Naive thymus-derived CD4-positive, alpha-beta T cell (primary cell): ENCODE measurements around the gene PSMD13. TPM values are rescaled to one million over a fixed set of nuclear protein-coding genes. Genes with fewer than 3 reads are reported as not detected.

ENCODE experiments used
- ATAC-seq: fragments of 150-1000 bp; cut with Tn5 transposase; 2 replicates; pipeline ENCODE4 v1.10.0; 2021; ENCODE audit warnings: mild to moderate bottlenecking, moderate library complexity
- CTCF ChIA-PET: fragments of 350-600 bp; sonication (Branson Sonifier 250); formaldehyde crosslinking; loops from one replicate; lab custom pipeline; 2021; ENCODE audit warnings: antibody characterized with exemption; lab: Charles Lee
- POLR2A ChIA-PET: fragments of 350-600 bp; sonication (Branson Sonifier 250); formaldehyde crosslinking; loops from one replicate; lab custom pipeline; 2021; ENCODE audit warnings: antibody characterized with exemption, inconsistent platforms; lab: Charles Lee
- DNase-seq, 9 donors: peaks; one replicate each; pipeline versions ENCODE4 v3.0.0 to v3.0.0-alpha.2; 2020 to 2022; ENCODE audit warnings: mixed read lengths in 1 of 9
- H3K27ac ChIP-seq: one replicate; pipeline ENCODE4 v1.7.0; 2013; ENCODE audit warnings: mild to moderate bottlenecking, low read depth, low read length, moderate library complexity
- H3K27me3 ChIP-seq, 2 donors: one replicate each; pipeline ENCODE4 v1.7.0; 2013; ENCODE audit warnings: low read length in 2 of 2, mild to moderate bottlenecking in 2 of 2, moderate library complexity in 2 of 2; ENCODE audit not compliant: control insufficient read depth in 2 of 2, insufficient read depth in 2 of 2
- H3K36me3 ChIP-seq, 3 experiments: 1 replicate in 2 of 3; 2 replicates in 1 of 3; pipeline ENCODE4 v1.7.0; 2013; ENCODE audit warnings: low read length in 3 of 3, mild to moderate bottlenecking in 3 of 3, moderate library complexity in 1 of 3; ENCODE audit not compliant: insufficient read depth in 3 of 3, control insufficient read depth in 2 of 3
- H3K4me1 ChIP-seq, 2 donors: one replicate each; pipeline ENCODE4 v1.7.0; 2013; ENCODE audit warnings: low read length in 2 of 2, mild to moderate bottlenecking in 2 of 2, moderate library complexity in 1 of 2; ENCODE audit not compliant: control insufficient read depth in 2 of 2, insufficient read depth in 2 of 2
- H3K4me3 ChIP-seq: 2 replicates; pipeline ENCODE4 v1.7.0; 2013; ENCODE audit warnings: mild to moderate bottlenecking, low read length
- H3K9me3 ChIP-seq, 3 experiments: 1 replicate in 2 of 3; 2 replicates in 1 of 3; pipeline ENCODE4 v1.7.0; 2013; ENCODE audit warnings: low read length in 3 of 3; ENCODE audit not compliant: control insufficient read depth in 2 of 3
- H3K27ac Mint-ChIP-seq, 9 donors: one replicate each; pipeline ENCODE4 v1.8.0; 2020 to 2022; ENCODE audit warnings: mixed read lengths in 9 of 9, mild to moderate bottlenecking in 8 of 9, moderate library complexity in 5 of 9, inconsistent platforms in 2 of 9
- H3K27me3 Mint-ChIP-seq, 5 donors: one replicate each; pipeline ENCODE4 v1.8.0; 2021 to 2022; ENCODE audit warnings: mixed read lengths in 5 of 5, mild to moderate bottlenecking in 1 of 5
- H3K36me3 Mint-ChIP-seq, 5 donors: one replicate each; pipeline ENCODE4 v1.8.0; 2020 to 2022; ENCODE audit warnings: mixed read lengths in 5 of 5, mild to moderate bottlenecking in 3 of 5, inconsistent platforms in 1 of 5
- H3K4me1 Mint-ChIP-seq, 7 donors: one replicate each; pipeline ENCODE4 v1.8.0; 2020 to 2022; ENCODE audit warnings: mixed read lengths in 7 of 7, mild to moderate bottlenecking in 3 of 7, inconsistent platforms in 1 of 7
- H3K4me3 Mint-ChIP-seq, 10 donors: one replicate each; pipeline ENCODE4 v1.8.0; 2020 to 2022; ENCODE audit warnings: mild to moderate bottlenecking in 10 of 10, mixed read lengths in 10 of 10, moderate library complexity in 6 of 10, inconsistent platforms in 2 of 10
- H3K9me3 Mint-ChIP-seq, 11 donors: one replicate each; pipeline ENCODE4 v1.8.0; 2020 to 2022; ENCODE audit warnings: mixed read lengths in 11 of 11, mild to moderate bottlenecking in 4 of 11, inconsistent platforms in 1 of 11, moderate library complexity in 1 of 11
- intact Hi-C, 2 donors: fragments of 100-400 bp; cut with micrococcal nuclease; formaldehyde crosslinking; loops; one replicate each; pipeline ENCODE4 v1.15.1; 2023
- polyA plus RNA-seq, 2 donors: library from polyadenylated mRNA; unstranded; fragments of 300-500 nt; fragmentation: Illumina TruSeq; gene quantifications; one replicate each; pipeline ENCODE4 v1.2.3, GENCODE V29; 2021
- total RNA-seq, 6 experiments: library from RNA in 5 of 6; stranded (reverse) in 5 of 6; gene quantifications; 1 replicate in 5 of 6; 2 replicates in 1 of 6; pipeline ENCODE4 v1.2.3 and lab custom pipeline; 2021 to 2026

PSMD13 gene
- total and polyA plus RNA-seq, 7 experiments from 2014 or later = 64.3 to 215 (median 93.4) TPM

- ChIA-PET POLR2A (interaction anchor here (1.0 to 4.3 kb wide), 5 partner anchors 14 to 39 kb away, joined by 3 to 40 read pairs (median 27); partner anchors contain the start of genes PSMD13 and SIRT3), CTCF (interaction anchor here (1.1 to 4.7 kb wide), 8 partner anchors 14 to 197 kb away, joined by 3 to 49 read pairs (median 18); partner anchors contain the start of genes IFITM2, PGGHG and PTDSS2)
- no peak for DNase-seq
- Mint-ChIP-seq H3K27me3 (peaks cover 0 to 3% (median 0%) of the 10 kb centered on the region in 5 donors), H3K4me1 (peaks cover 9 to 18% (median 13%) of the 10 kb centered on the region in 7 donors), H3K4me3 (no peak overlapping the region), H3K9me3 (no peaks in the 10 kb centered on the region), H3K36me3 (peaks cover 5 to 22% (median 13%) of the 10 kb centered on the region in 5 donors), H3K27ac (peak overlapping the region in 3 of 9 donors; percentile 25 to 77 (median 65))
- no peak overlapping the region for H3K4me3 ChIP-seq
- no peaks in the 10 kb centered on the region for H3K27me3 ChIP-seq
- intact Hi-C loops = loop anchor here in 1 of 2 donors (5.0 kb wide), 2 partner anchors 35 to 105 kb away; partner anchors contain the start of gene PGGHG
- H3K4me1 ChIP-seq = peaks cover 0 to 3% of the 10 kb centered on the region in 2 donors
- peaks cover 15 to 50% (median 16%) of the 10 kb centered on the region in 3 experiments for H3K36me3 ChIP-seq
- no peaks in the 10 kb centered on the region for H3K9me3 ChIP-seq
- H3K27ac ChIP-seq = no peak overlapping the region
- ATAC-seq = no peak
Measured at GRCh38 chr11:252666-253065, 15.9 kb downstream of the PSMD13 start.

GRCh38 chr11:253160-253885 is 16.5 kb downstream of the PSMD13 start:
- ChIA-PET POLR2A (interaction anchor here (0.6 to 4.3 kb wide), 6 partner anchors 14 to 52 kb away, joined by 3 to 40 read pairs (median 20); partner anchors contain the start of genes PSMD13 and SIRT3), CTCF (interaction anchor here (1.0 to 4.1 kb wide), 6 partner anchors 12 to 101 kb away, joined by 3 to 49 read pairs (median 4); partner anchors contain the start of gene IFITM2)
- no peaks in the 10 kb centered on the region for H3K9me3 Mint-ChIP-seq
- no peaks in the 10 kb centered on the region for H3K9me3 ChIP-seq
- no peak overlapping the region for H3K27ac ChIP-seq
- H3K36me3 Mint-ChIP-seq = peaks cover 5 to 22% (median 8%) of the 10 kb centered on the region in 5 donors
- intact Hi-C loops = loop anchor here in 1 of 2 donors (5.0 kb wide), 2 partner anchors 34 to 104 kb away; partner anchors contain the start of gene PGGHG
- H3K4me3 ChIP-seq = no peak overlapping the region
- no peak overlapping the region for H3K4me3 Mint-ChIP-seq
- H3K27ac Mint-ChIP-seq = peak overlapping the region in 3 of 9 donors; percentile 14 to 45 (median 38)
- peaks cover 9 to 43% (median 11%) of the 10 kb centered on the region in 3 experiments for H3K36me3 ChIP-seq
- peaks cover 0 to 3% of the 10 kb centered on the region in 2 donors for H3K4me1 ChIP-seq
- H3K4me1 Mint-ChIP-seq = peaks cover 9 to 18% (median 13%) of the 10 kb centered on the region in 7 donors
- ATAC-seq (no peak), DNase-seq (no peak)
- peaks cover 0 to 3% (median 0%) of the 10 kb centered on the region in 5 donors for H3K27me3 Mint-ChIP-seq
- H3K27me3 ChIP-seq = no peaks in the 10 kb centered on the region

- ATAC-seq (no peak), DNase-seq (no peak)
- Histone ChIP-seq H3K36me3 (peaks cover 4 to 38% (median 6%) of the 10 kb centered on the region in 3 experiments), H3K27ac (no peak overlapping the region), H3K4me3 (no peak overlapping the region), H3K9me3 (no peaks in the 10 kb centered on the region), H3K4me1 (peaks cover 0 to 3% of the 10 kb centered on the region in 2 donors), H3K27me3 (no peaks in the 10 kb centered on the region)
- Mint-ChIP-seq H3K36me3 (peaks cover 5 to 22% (median 8%) of the 10 kb centered on the region in 5 donors), H3K4me3 (no peak overlapping the region), H3K9me3 (no peaks in the 10 kb centered on the region), H3K27me3 (peaks cover 0 to 3% (median 0%) of the 10 kb centered on the region in 5 donors), H3K4me1 (peaks cover 9 to 18% (median 13%) of the 10 kb centered on the region in 7 donors), H3K27ac (peak overlapping the region in 3 of 9 donors; percentile 24 to 45 (median 30))
- intact Hi-C loops = loop anchor here in 1 of 2 donors (5.0 kb wide), 2 partner anchors 33 to 103 kb away; partner anchors contain the start of gene PGGHG
- POLR2A ChIA-PET = interaction anchor here (0.6 to 3.7 kb wide), 3 partner anchors 16 to 51 kb away, joined by 3 to 18 read pairs (median 5); no protein-coding TSS in a partner anchor
- CTCF ChIA-PET = interaction anchor here (1.0 to 4.1 kb wide), 3 partner anchors 12 to 52 kb away, joined by 3 to 49 read pairs (median 5); partner anchors contain the start of gene IFITM2
Measured at GRCh38 chr11:253886-254270, 17.1 kb downstream of the PSMD13 start.

DNA sequence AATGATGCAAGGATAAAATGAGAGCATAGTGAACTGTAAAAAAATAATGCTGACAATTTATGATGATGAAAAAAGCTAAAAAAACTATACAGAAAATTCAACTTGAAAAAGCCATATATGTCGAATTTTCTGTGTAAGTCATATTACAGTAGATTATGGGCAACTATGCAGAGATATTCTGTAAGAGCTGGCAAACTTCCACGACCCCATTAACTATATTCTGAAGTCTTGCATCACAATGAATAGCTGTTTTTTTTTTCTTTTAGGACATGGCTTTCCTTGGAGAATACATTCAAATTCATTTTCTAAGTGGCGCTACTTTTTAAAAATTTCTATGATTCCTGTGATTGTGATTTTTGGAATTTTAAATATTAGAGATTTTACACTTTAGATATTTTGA is 18.4 kb downstream of the PSMD13 start:
- H3K27ac ChIP-seq = no peak overlapping the region
- CTCF ChIA-PET = interaction anchor here (0.5 to 1.1 kb wide), 3 partner anchors 27 to 210 kb away, joined by 3 read pairs; no protein-coding TSS in a partner anchor

DNA sequence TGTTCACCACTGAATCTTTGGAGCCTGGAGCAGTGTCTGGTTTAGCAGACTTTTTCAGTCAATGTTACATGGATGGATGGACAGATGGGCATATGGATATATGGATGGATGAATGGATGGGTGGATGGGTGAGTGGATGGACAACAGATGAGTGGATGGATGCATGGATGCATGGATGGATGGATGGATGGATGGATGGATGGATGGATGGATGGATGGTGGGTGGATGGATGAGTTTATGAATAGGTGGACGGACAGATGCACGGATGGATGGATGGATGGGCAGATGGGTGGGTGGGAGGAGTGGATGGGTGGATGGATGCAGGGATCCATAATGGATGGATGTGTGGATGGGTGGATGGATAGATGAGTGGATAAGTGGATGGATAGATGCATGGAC is 19.0 kb downstream of the PSMD13 start:
- no peaks in the 10 kb centered on the region for H3K9me3 Mint-ChIP-seq
- no peak for DNase-seq
- Histone ChIP-seq H3K27me3 (no peaks in the 10 kb centered on the region), H3K4me1 (peaks cover 0 to 3% of the 10 kb centered on the region in 2 donors), H3K4me3 (no peak overlapping the region), H3K9me3 (no peaks in the 10 kb centered on the region), H3K27ac (no peak overlapping the region), H3K36me3 (peaks cover 0 to 27% (median 5%) of the 10 kb centered on the region in 3 experiments)
- peak overlapping the region in 2 of 9 donors; percentile 38 to 56 for H3K27ac Mint-ChIP-seq
- no peak for ATAC-seq
- H3K27me3 Mint-ChIP-seq = peaks cover 0 to 8% (median 0%) of the 10 kb centered on the region in 5 donors
- peaks cover 5 to 16% (median 6%) of the 10 kb centered on the region in 5 donors for H3K36me3 Mint-ChIP-seq
- ChIA-PET POLR2A (interaction anchor here (0.7 to 3.7 kb wide), 2 partner anchors 26 to 105 kb away, joined by 4 to 18 read pairs; no protein-coding TSS in a partner anchor), CTCF (interaction anchor here (0.5 to 1.1 kb wide), 2 partner anchors 28 to 104 kb away, joined by 3 read pairs; no protein-coding TSS in a partner anchor)
- H3K4me1 Mint-ChIP-seq = peaks cover 4 to 14% (median 9%) of the 10 kb centered on the region in 7 donors
- intact Hi-C loops = no loop called here
- H3K4me3 Mint-ChIP-seq = no peak overlapping the region

More for the DNA sequence above, 18.4 kb downstream of the PSMD13 start:
- Mint-ChIP-seq H3K36me3 (peaks cover 5 to 16% (median 6%) of the 10 kb centered on the region in 5 donors), H3K9me3 (no peaks in the 10 kb centered on the region), H3K4me1 (peaks cover 9 to 17% (median 12%) of the 10 kb centered on the region in 7 donors), H3K27ac (peak overlapping the region in 1 of 9 donors; percentile 38), H3K4me3 (no peak overlapping the region), H3K27me3 (peaks cover 0 to 6% (median 0%) of the 10 kb centered on the region in 5 donors)
- intact Hi-C loops = no loop called here
- peaks cover 0 to 27% (median 5%) of the 10 kb centered on the region in 3 experiments for H3K36me3 ChIP-seq
- peaks cover 0 to 3% of the 10 kb centered on the region in 2 donors for H3K4me1 ChIP-seq
- no peaks in the 10 kb centered on the region for H3K27me3 ChIP-seq
- no peaks in the 10 kb centered on the region for H3K9me3 ChIP-seq
- no peak for ATAC-seq
- DNase-seq = no peak
- no peak overlapping the region for H3K4me3 ChIP-seq
- POLR2A ChIA-PET = interaction anchor here (3.7 kb wide), 1 partner anchor 27 kb away, joined by 18 read pairs; no protein-coding TSS in a partner anchor
